Testis (tissue), 2 donors: ENCODE results near the gene ARL15.

Experiments
- POLR2A ChIP-seq: fragments of 450-650 bp; IDR thresholded peaks from one replicate; pipeline ENCODE4 v1.6.1; 2017; ENCODE audit warnings: antibody characterized with exemption, mild to moderate bottlenecking, moderate library complexity
- TF ChIP-seq, protein P1 (sequence below), 3 experiments: fragments of 450-650 bp in 2 of 3; fragments of 200-600 bp in 1 of 3; sonication (generic) in 1 of 3; IDR thresholded peaks; one replicate each; pipeline ENCODE4 v1.5.1; 2016 to 2019; ENCODE audit warnings: antibody characterized with exemption in 3 of 3, mild to moderate bottlenecking in 2 of 3, moderate library complexity in 1 of 3

DNA sequence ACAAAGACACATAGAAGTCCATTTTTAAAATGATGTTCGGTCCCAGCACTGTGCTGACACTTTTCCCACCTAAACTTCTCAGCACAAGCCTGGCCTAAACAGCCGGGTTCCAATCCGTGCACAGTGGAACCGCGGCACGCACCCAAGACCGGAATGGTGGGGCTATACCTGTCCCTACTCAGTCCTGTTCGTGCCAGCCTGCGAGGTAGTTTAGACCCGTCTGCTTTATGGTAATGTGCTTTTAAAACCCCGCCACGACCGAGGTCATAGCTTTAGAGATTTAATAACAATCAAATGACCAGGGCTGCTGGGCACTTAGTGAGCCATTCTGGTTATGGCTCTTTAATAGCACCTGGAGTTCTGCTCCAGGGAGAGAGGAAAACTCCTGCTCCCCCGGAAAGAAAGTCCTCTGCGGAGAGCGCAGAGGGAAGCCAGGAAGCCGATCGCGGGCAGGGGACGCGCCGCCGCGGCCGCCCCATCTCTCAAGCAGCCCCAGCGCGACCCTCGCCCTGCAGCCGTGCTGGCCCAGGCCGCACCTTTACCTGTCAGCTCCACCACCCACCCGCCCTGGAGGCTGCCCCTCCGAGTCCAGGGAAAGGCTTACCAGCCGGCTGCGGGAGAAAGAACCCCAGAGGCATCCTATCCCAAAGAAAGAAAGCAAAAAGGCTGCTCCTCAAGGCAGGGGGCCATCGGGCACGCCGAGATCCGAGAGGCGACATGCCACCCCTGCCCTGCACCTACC is 511 bp downstream of the ARL15 start:
- TF ChIP-seq, protein P1, sequence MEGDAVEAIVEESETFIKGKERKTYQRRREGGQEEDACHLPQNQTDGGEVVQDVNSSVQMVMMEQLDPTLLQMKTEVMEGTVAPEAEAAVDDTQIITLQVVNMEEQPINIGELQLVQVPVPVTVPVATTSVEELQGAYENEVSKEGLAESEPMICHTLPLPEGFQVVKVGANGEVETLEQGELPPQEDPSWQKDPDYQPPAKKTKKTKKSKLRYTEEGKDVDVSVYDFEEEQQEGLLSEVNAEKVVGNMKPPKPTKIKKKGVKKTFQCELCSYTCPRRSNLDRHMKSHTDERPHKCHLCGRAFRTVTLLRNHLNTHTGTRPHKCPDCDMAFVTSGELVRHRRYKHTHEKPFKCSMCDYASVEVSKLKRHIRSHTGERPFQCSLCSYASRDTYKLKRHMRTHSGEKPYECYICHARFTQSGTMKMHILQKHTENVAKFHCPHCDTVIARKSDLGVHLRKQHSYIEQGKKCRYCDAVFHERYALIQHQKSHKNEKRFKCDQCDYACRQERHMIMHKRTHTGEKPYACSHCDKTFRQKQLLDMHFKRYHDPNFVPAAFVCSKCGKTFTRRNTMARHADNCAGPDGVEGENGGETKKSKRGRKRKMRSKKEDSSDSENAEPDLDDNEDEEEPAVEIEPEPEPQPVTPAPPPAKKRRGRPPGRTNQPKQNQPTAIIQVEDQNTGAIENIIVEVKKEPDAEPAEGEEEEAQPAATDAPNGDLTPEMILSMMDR (IDR thresholded peaks at IDR 0.05), result no peak
- no peak for TF ChIP-seq POLR2A
